OCI-LY3 (cell line): ENCODE results near the gene NGDN.

Experiments used
- CTCF ChIP-seq: fragments of 200-600, 300-600 bp; sonication (generic); IDR thresholded peaks from 2 replicates; pipeline ENCODE4 v1.5.1; 2014; ENCODE audit warnings: antibody characterized with exemption, low read length, low read depth
- EZH2phosphoT487 ChIP-seq: fragments of 200-600 bp; shearing (Covaris generic); IDR thresholded peaks from 2 replicates; pipeline ENCODE4 v1.6.1; 2018; ENCODE audit warnings: antibody characterized with exemption, mixed run types, low read depth

GRCh38 chr14:23447361-23448350 lies 21.8 kb upstream of the NGDN start:
- TF ChIP-seq CTCF (no peak), EZH2phosphoT487 (no peak)
